Neuronal stem cell (in vitro differentiated cells): ENCODE data around the gene KIF26B.

Experiments
- DNase-seq: peaks from one replicate; pipeline ENCODE4 v3.0.0-alpha.2; 2013; ENCODE audit warnings: low spot score
- H2AFZ ChIP-seq: one replicate; pipeline ENCODE4 v1.6.1; 2013; ENCODE audit warnings: mild to moderate bottlenecking, low read length, inconsistent platforms
- H2AK5ac ChIP-seq: 2 replicates; pipeline ENCODE4 v1.6.1; 2013; ENCODE audit warnings: low read depth, mild to moderate bottlenecking, inconsistent platforms, low read length, moderate library complexity, mixed read lengths
- H2BK120ac ChIP-seq: 2 replicates; pipeline ENCODE4 v1.6.1; 2013; ENCODE audit warnings: low read depth, mild to moderate bottlenecking, inconsistent platforms, low read length, moderate library complexity, mixed read lengths
- H2BK12ac ChIP-seq: one replicate; pipeline ENCODE4 v1.6.1; 2013; ENCODE audit warnings: low read length, inconsistent platforms
- H2BK15ac ChIP-seq: 2 replicates; pipeline ENCODE4 v1.6.1; 2013; ENCODE audit warnings: mild to moderate bottlenecking, low read length, inconsistent platforms, mixed read lengths
- H2BK5ac ChIP-seq: one replicate; pipeline ENCODE4 v1.6.1; 2013; ENCODE audit warnings: inconsistent platforms, mild to moderate bottlenecking, low read length, moderate library complexity
- H3K14ac ChIP-seq: one replicate; pipeline ENCODE4 v1.6.1; 2013; ENCODE audit warnings: low read length, inconsistent platforms
- H3K18ac ChIP-seq: 2 replicates; pipeline ENCODE4 v1.6.1; 2013; ENCODE audit warnings: low read length, inconsistent platforms
- H3K23ac ChIP-seq: 2 replicates; pipeline ENCODE4 v1.6.1; 2013; ENCODE audit warnings: low read depth, mild to moderate bottlenecking, mixed read lengths, low read length, inconsistent platforms; ENCODE audit not compliant: poor library complexity
- H3K27ac ChIP-seq: replicated peaks from 3 replicates; pipeline ENCODE4 v1.5.1; 2013; ENCODE audit warnings: low read length, inconsistent platforms
- H3K27me3 ChIP-seq, 3 experiments: 2 replicates each; pipeline ENCODE4 v1.6.1; 2013; ENCODE audit warnings: low read length in 3 of 3, mild to moderate bottlenecking in 2 of 3, inconsistent platforms in 1 of 3, low read depth in 1 of 3, mixed read lengths in 1 of 3, moderate library complexity in 1 of 3; ENCODE audit not compliant: control insufficient read depth in 3 of 3, insufficient read depth in 3 of 3
- H3K36me3 ChIP-seq, 2 donors: replicated peaks in 1 of 2; 2 replicates each; pipeline ENCODE4 v1.6.1; 2013; ENCODE audit warnings: low read length in 2 of 2; ENCODE audit not compliant: control insufficient read depth in 2 of 2, insufficient read depth in 2 of 2
- H3K4ac ChIP-seq: 2 replicates; pipeline ENCODE4 v1.6.1; 2013; ENCODE audit warnings: inconsistent platforms, mild to moderate bottlenecking, low read length, moderate library complexity
- H3K4me1 ChIP-seq, 2 donors: 1 replicate in 1 of 2; 2 replicates in 1 of 2; pipeline ENCODE4 v1.6.1; 2013; ENCODE audit warnings: low read length in 2 of 2, low read depth in 1 of 2; ENCODE audit not compliant: control insufficient read depth in 2 of 2, insufficient read depth in 1 of 2
- H3K4me2 ChIP-seq: one replicate; pipeline ENCODE4 v1.6.1; 2013; ENCODE audit warnings: mild to moderate bottlenecking, low read length, inconsistent platforms; ENCODE audit not compliant: insufficient read depth, poor library complexity, severe bottlenecking
- H3K4me3 ChIP-seq, 2 donors: 2 replicates each; pipeline ENCODE4 v1.5.1; 2013; ENCODE audit warnings: low read length in 2 of 2, mild to moderate bottlenecking in 2 of 2, inconsistent platforms in 1 of 2, moderate library complexity in 1 of 2
- H3K79me1 ChIP-seq: one replicate; pipeline ENCODE4 v1.6.1; 2013; ENCODE audit warnings: low read depth, mild to moderate bottlenecking, inconsistent platforms, low read length, moderate library complexity
- H3K9ac ChIP-seq: one replicate; pipeline ENCODE4 v1.6.1; 2013; ENCODE audit warnings: mild to moderate bottlenecking, low read depth, low read length, inconsistent platforms; ENCODE audit not compliant: poor library complexity
- H3K9me3 ChIP-seq, 2 donors: replicated peaks in 1 of 2; 2 replicates each; pipeline versions ENCODE3 to v1.6.1; 2013; ENCODE audit warnings: low read length in 2 of 2, mild to moderate bottlenecking in 2 of 2, inconsistent platforms in 1 of 2, low read depth in 1 of 2, mixed read lengths in 1 of 2, moderate library complexity in 1 of 2; ENCODE audit not compliant: control insufficient read depth in 2 of 2, insufficient read depth in 1 of 2
- H4K8ac ChIP-seq: one replicate; pipeline ENCODE4 v1.6.1; 2013; ENCODE audit warnings: low read depth, mild to moderate bottlenecking, inconsistent platforms, low read length, moderate library complexity
- H4K91ac ChIP-seq: one replicate; pipeline ENCODE4 v1.6.1; 2013; ENCODE audit warnings: low read length, low read depth, mild to moderate bottlenecking, inconsistent platforms; ENCODE audit not compliant: poor library complexity
- WGBS, 2 donors: extraction: QIAGEN DNeasy Blood & Tissue Kit; methylation state at CpG; one replicate each; pipeline ENCODE4 v1.1.7; 2013; ENCODE audit warnings: missing lambda C conversion rate in 2 of 2, mixed read lengths in 1 of 2; ENCODE audit not compliant: insufficient read length in 2 of 2, insufficient replicate concordance in 1 of 2; ENCODE audit errors: extremely low coverage in 2 of 2; 5-methylcytosine and 5-hydroxymethylcytosine counted together

The KIF26B gene

GRCh38 chr1:245292141-245292540 lies 137.4 kb downstream of the KIF26B start:
- no peak overlapping the region for H4K8ac ChIP-seq
- peak overlapping the region; percentile 17 for H2AK5ac ChIP-seq
- no peak overlapping the region for H2BK15ac ChIP-seq
- no peaks in the 10 kb centered on the region for H3K36me3 ChIP-seq
- H3K79me1 ChIP-seq: no peaks in the 10 kb centered on the region
- H2BK120ac ChIP-seq: no peak overlapping the region
- no peak overlapping the region for H4K91ac ChIP-seq
- no peak overlapping the region for H3K4me2 ChIP-seq
- no peak overlapping the region for H3K14ac ChIP-seq
- H3K9ac ChIP-seq: no peak overlapping the region
- H3K27ac ChIP-seq: no peak overlapping the region
- no peaks in the 10 kb centered on the region for H3K27me3 ChIP-seq
- H3K4me1 ChIP-seq: peaks cover 0 to 5% of the 10 kb centered on the region in 2 donors
- H2BK12ac ChIP-seq: no peak overlapping the region
- DNase-seq: no peak
- H2BK5ac ChIP-seq: no peak overlapping the region
- no peak overlapping the region for H3K23ac ChIP-seq
- no CpG with 5 or more reads among the region's 14 CpGs for WGBS, 2 donors
- H3K18ac ChIP-seq: no peak overlapping the region
- no peaks in the 10 kb centered on the region for H3K9me3 ChIP-seq
- no peak overlapping the region for H3K4ac ChIP-seq
- H2AFZ ChIP-seq: no peak overlapping the region
- H3K4me3 ChIP-seq: no peak overlapping the region

DNA sequence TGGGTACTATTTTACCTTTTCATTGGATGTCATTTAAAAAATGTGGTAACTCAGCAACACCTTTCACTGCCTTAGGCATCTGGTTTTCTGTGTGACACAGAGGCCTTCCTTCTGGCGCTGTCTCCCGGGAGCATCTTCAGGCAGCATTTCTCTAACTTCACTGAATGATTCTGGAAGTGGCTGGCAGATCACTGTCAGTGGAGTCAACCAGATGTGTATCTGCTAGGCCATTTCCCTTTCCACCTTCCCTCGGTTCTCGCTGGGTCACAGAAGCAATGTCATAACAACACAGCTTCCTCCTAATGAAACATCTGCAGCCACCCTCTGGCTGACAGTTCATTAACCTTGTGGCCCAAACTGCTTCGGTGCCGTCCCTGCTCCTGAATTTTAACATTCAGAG lies 137.8 kb downstream of the KIF26B start:
- Histone ChIP-seq H3K4ac (no peak overlapping the region), H2BK15ac (no peak overlapping the region), H3K27ac (no peak overlapping the region), H2AFZ (no peak overlapping the region), H2BK12ac (no peak overlapping the region), H3K27me3 (no peaks in the 10 kb centered on the region), H4K8ac (no peak overlapping the region), H3K18ac (no peak overlapping the region), H3K79me1 (no peaks in the 10 kb centered on the region), H3K9ac (no peak overlapping the region), H3K23ac (no peak overlapping the region), H3K4me3 (no peak overlapping the region), H3K4me2 (no peak overlapping the region), H3K36me3 (no peaks in the 10 kb centered on the region), H3K4me1 (peaks cover 0 to 5% of the 10 kb centered on the region in 2 donors), H3K14ac (no peak overlapping the region), H2BK120ac (no peak overlapping the region), H2BK5ac (no peak overlapping the region), H2AK5ac (no peak overlapping the region), H3K9me3 (no peaks in the 10 kb centered on the region), H4K91ac (no peak overlapping the region)
- no peak for DNase-seq
- WGBS, 2 donors: no CpG with 5 or more reads among the region's 6 CpGs

GRCh38 chr1:245294020-245294419 lies 139.2 kb downstream of the KIF26B start:
- Histone ChIP-seq H3K14ac (no peak overlapping the region), H3K9me3 (no peaks in the 10 kb centered on the region), H2BK12ac (no peak overlapping the region), H2BK120ac (no peak overlapping the region), H3K27ac (no peak overlapping the region), H3K23ac (no peak overlapping the region), H3K4me3 (no peak overlapping the region), H2AFZ (no peak overlapping the region), H3K18ac (no peak overlapping the region), H3K9ac (no peak overlapping the region), H4K91ac (no peak overlapping the region), H3K27me3 (no peaks in the 10 kb centered on the region), H2BK5ac (no peak overlapping the region), H2AK5ac (no peak overlapping the region), H3K4me2 (no peak overlapping the region), H3K36me3 (no peaks in the 10 kb centered on the region), H3K4me1 (peaks cover 2 to 5% of the 10 kb centered on the region in 2 donors), H2BK15ac (no peak overlapping the region), H4K8ac (no peak overlapping the region), H3K4ac (no peak overlapping the region), H3K79me1 (no peaks in the 10 kb centered on the region)
- WGBS, 2 donors: no CpG with 5 or more reads among the region's 5 CpGs
- no peak for DNase-seq

- Histone ChIP-seq H3K23ac (no peak overlapping the region), H3K4me3 (no peak overlapping the region), H3K36me3 (no peaks in the 10 kb centered on the region), H2BK15ac (no peak overlapping the region), H3K4me2 (no peak overlapping the region), H3K27me3 (no peaks in the 10 kb centered on the region), H3K4ac (no peak overlapping the region), H2BK120ac (no peak overlapping the region), H3K18ac (no peak overlapping the region), H3K4me1 (peaks cover 2 to 8% of the 10 kb centered on the region in 2 donors), H2AFZ (no peak overlapping the region), H2BK12ac (no peak overlapping the region), H3K9ac (no peak overlapping the region), H2AK5ac (no peak overlapping the region), H3K27ac (no peak overlapping the region), H4K91ac (no peak overlapping the region), H3K9me3 (no peaks in the 10 kb centered on the region), H3K79me1 (no peaks in the 10 kb centered on the region), H2BK5ac (no peak overlapping the region), H4K8ac (no peak overlapping the region), H3K14ac (no peak overlapping the region)
- DNase-seq: no peak
- no CpG with 5 or more reads among the region's 12 CpGs for WGBS, 2 donors
Observed at GRCh38 chr1:245298781-245299180, 144.0 kb downstream of the KIF26B start.
